GM23248 (cell line): Measurements from ENCODE around the gene FADS6. TPM values are rescaled to one million over a fixed set of nuclear protein-coding genes. Genes with fewer than 3 reads are reported as not detected.

Experiments
- DNase-seq: peaks from one replicate; pipeline ENCODE4 v3.0.0-alpha.2; 2015
- H2AFZ ChIP-seq: fragments of 200-600 bp; sonication (generic); 2 replicates; pipeline ENCODE4 v1.6.1; 2016; ENCODE audit warnings: antibody characterized with exemption
- H3F3A ChIP-seq: fragments of 200-600 bp; sonication (generic); 2 replicates; pipeline ENCODE4 v1.6.1; 2016; ENCODE audit warnings: mild to moderate bottlenecking, antibody characterized with exemption, mixed run types; ENCODE audit not compliant: insufficient read depth
- H3K27ac ChIP-seq: fragments of 200-600 bp; sonication (generic); 2 replicates; pipeline ENCODE4 v1.5.1; 2016; ENCODE audit warnings: mild to moderate bottlenecking
- H3K27me3 ChIP-seq: fragments of 200-600 bp; sonication (generic); replicated peaks from 2 replicates; pipeline ENCODE4 v1.6.1; 2016; ENCODE audit warnings: mild to moderate bottlenecking; ENCODE audit not compliant: insufficient read depth
- H3K36me3 ChIP-seq: fragments of 200-600 bp; sonication (generic); 2 replicates; pipeline ENCODE4 v1.6.1; 2016; ENCODE audit warnings: low read depth, mild to moderate bottlenecking
- H3K4me1 ChIP-seq: fragments of 200-600 bp; sonication (generic); 2 replicates; pipeline ENCODE4 v1.6.1; 2016; ENCODE audit warnings: mild to moderate bottlenecking; ENCODE audit not compliant: insufficient read depth
- H3K4me2 ChIP-seq: fragments of 200-600 bp; sonication (generic); one replicate; pipeline ENCODE4 v1.6.1; 2016; ENCODE audit warnings: mild to moderate bottlenecking; ENCODE audit not compliant: unreplicated experiment
- H3K4me3 ChIP-seq: fragments of 200-600 bp; sonication (generic); 2 replicates; pipeline ENCODE4 v1.5.1; 2016; ENCODE audit warnings: mild to moderate bottlenecking
- H3K79me2 ChIP-seq: fragments of 200-600 bp; sonication (generic); 2 replicates; pipeline ENCODE4 v1.6.1; 2016; ENCODE audit warnings: mild to moderate bottlenecking; ENCODE audit not compliant: insufficient read depth
- H3K9ac ChIP-seq: fragments of 200-600 bp; sonication (generic); 2 replicates; pipeline ENCODE4 v1.6.1; 2016; ENCODE audit warnings: mild to moderate bottlenecking
- H3K9me2 ChIP-seq: fragments of 200-600 bp; sonication (generic); 2 replicates; pipeline ENCODE4 v1.6.1; 2016; ENCODE audit warnings: mixed run types, mild to moderate bottlenecking, moderate library complexity; ENCODE audit not compliant: insufficient read depth
- H3K9me3 ChIP-seq: fragments of 200-600 bp; sonication (generic); one replicate; pipeline ENCODE4 v1.6.1; 2017; ENCODE audit warnings: low read depth
- H4K20me1 ChIP-seq: fragments of 200-600 bp; sonication (generic); 2 replicates; pipeline ENCODE4 v1.6.0; 2016; ENCODE audit not compliant: insufficient read depth
- EZH2 ChIP-seq: fragments of 200-600 bp; sonication (generic); IDR thresholded peaks from 2 replicates; pipeline ENCODE4 v1.6.1; 2018; ENCODE audit warnings: antibody characterized with exemption, mild to moderate bottlenecking; ENCODE audit not compliant: insufficient read depth, poor library complexity, severe bottlenecking
- EZH2phosphoT487 ChIP-seq: fragments of 200-600 bp; sonication (generic); IDR thresholded peaks from 2 replicates; pipeline ENCODE4 v1.6.1; 2018; ENCODE audit warnings: antibody characterized with exemption, moderate library complexity, mild to moderate bottlenecking, low read depth; ENCODE audit not compliant: insufficient read depth
- WGBS, 2 experiments: methylation state at CpG; one replicate each; pipeline ENCODE4 v1.1.6; 2015 to 2017; ENCODE audit warnings: low lambda C conversion rate in 2 of 2, low coverage in 1 of 2; ENCODE audit errors: missing lambda C conversion rate in 2 of 2; 5-methylcytosine and 5-hydroxymethylcytosine counted together
- in situ Hi-C: fragments of 300-500 bp; cut with MboI; formaldehyde crosslinking; loops from 2 replicates; pipeline ENCODE4 v1.15.0; 2020
- polyA plus RNA-seq: library from polyadenylated mRNA; unstranded; fragments of >200 nt; fragmentation: Nextera tagmentation; extraction: Ambion mirVana; gene quantifications from 2 replicates; pipeline ENCODE4 v1.2.1, GENCODE V29; 2016
- total RNA-seq: library from RNA; depleted of rRNA; stranded (reverse); fragments of >200 nt; shearing (Covaris generic); gene quantifications from 2 replicates; pipeline ENCODE4 v1.2.3, GENCODE V29; 2014

Gene FADS6
- total and polyA plus RNA-seq, 2 experiments from 2014 or later = not detected

DNA sequence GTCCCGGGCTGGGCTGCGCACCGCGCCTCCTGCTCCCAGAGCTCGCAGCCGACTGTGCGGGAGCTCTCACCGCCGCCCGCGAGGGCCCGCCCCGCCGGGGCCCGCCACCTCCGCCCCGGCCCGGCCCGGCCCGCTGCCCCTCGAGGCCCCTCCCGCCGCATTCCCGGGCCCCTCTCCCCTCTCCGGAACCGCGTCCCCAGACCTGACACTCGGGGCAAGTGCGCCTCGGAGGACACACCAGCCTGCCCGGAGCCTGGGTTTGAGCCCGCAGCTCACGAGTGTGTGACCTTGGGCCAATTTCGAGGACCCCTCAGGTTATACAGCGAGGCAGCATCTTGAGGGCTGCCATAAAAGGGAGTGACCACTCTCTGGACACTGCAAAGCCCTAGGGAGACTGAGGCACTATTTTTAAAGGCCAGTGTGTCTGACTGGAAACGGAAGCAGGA is 31.7 kb downstream of the FADS6 start:
- in situ Hi-C loops = loop anchor here (10.0 kb wide), 1 partner anchor 117 kb away; the partner anchor contains the start of gene NHERF1
- Histone ChIP-seq H3K79me2 (no peaks in the 10 kb centered on the region), H3K4me2 (peak overlapping the region; percentile 56), H3K9ac (no peak overlapping the region), H3K27ac (no peak overlapping the region), H2AFZ (no peak overlapping the region), H3K9me2 (no peaks in the 10 kb centered on the region), H3F3A (no peaks in the 10 kb centered on the region), H3K27me3 (peaks cover 44% of the 10 kb centered on the region), H3K9me3 (no peaks in the 10 kb centered on the region), H3K4me1 (no peaks in the 10 kb centered on the region), H3K36me3 (no peaks in the 10 kb centered on the region), H3K4me3 (no peak overlapping the region), H4K20me1 (no peaks in the 10 kb centered on the region)
- DNase-seq = peak; percentile 39
- 5 to 7% methylated on average over 13 to 28 of the region's 36 CpGs for WGBS, 2 experiments
- TF ChIP-seq EZH2 (no peak), EZH2phosphoT487 (peak; percentile 66; the same call in 1 of the 2 replicates)

DNA sequence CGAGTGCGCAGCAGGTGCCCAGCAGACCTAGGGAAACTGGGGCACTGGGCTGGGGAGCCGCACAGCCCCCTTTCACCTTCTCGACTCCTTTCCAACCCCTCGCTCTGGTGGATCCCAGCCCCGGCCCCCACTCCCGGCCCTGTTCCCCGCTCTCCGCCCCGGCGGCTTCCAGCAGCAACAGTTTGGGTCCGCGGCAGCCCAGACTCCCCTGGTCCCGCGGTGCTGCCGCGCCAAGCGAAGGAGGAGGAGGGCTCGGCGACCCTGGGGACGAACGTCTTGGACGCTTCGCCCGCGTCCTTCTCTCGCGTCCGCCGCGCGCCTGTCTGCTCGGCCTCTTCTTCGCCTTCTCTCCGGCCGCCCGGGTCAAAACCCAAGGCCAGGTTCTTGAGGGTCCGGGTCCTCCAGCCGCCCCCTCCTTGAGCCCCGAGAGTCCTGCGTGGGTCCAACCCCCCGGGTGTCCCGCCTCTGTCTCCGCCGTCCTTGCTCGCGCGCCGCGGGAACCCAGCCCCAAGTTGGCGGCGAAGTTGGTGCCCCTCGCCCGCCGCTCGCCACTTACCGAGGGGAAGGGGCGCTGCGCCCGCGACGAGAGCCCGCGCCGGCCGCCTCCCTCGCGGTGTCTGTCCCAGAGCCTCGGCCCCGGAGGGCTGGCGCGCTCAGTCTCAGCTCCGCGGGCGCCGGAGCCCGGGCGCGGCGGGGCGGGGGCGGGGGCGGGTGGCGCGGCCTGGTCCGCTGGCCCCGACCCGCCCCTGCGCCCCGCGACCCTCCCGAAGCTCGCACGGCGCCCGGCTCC is 32.4 kb downstream of the FADS6 start:
- WGBS, 2 experiments = 0 to 1% methylated on average over 43 to 73 of the region's 96 CpGs
- Histone ChIP-seq H3K9ac (no peak overlapping the region), H3K36me3 (no peaks in the 10 kb centered on the region), H4K20me1 (no peaks in the 10 kb centered on the region), H3K79me2 (no peaks in the 10 kb centered on the region), H3K27me3 (peaks cover 49% of the 10 kb centered on the region), H3K4me1 (no peaks in the 10 kb centered on the region), H3F3A (no peaks in the 10 kb centered on the region), H3K9me2 (no peaks in the 10 kb centered on the region), H3K9me3 (no peaks in the 10 kb centered on the region), H2AFZ (no peak overlapping the region), H3K4me2 (no peak overlapping the region), H3K27ac (no peak overlapping the region), H3K4me3 (no peak overlapping the region)
- no peak for DNase-seq
- in situ Hi-C loops = loop anchor here (10.0 kb wide), 1 partner anchor 116 kb away; the partner anchor contains the start of gene NHERF1
- TF ChIP-seq EZH2phosphoT487 = 0 out of 2 replicates have a peak, but pooled peaks have one; percentile 0
- TF ChIP-seq EZH2 = no peak

DNA sequence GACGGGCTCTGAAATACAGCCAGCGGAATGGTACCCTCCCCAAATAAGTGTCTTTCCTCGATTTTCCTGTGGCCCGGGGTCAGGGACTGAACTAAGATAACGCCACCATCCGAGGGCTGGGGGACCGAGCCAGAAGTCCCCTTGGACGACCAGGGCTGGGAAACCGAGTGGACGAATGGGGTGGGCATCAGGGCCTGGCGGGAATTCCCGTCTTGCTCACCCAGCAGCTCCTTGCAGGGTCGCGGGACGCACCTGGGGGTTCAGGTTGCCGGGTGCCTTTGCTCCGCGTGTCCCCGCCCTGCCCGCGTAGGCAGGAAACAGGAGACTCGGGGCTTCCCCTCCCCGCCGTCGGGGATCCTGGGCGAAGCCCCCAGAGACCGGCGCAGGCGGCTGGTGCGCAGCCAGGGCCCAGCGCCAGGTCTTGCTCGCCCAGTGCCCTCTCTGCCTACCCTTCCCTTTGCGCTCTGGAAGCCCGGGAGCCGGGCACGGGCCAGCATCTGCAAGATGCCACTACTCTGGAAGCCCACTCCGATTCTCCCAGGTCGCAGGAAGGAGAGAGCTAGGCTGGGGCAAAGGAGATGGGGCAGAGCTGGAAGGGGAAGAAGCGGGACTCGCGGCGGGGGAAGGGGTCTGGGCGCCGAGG is 33.1 kb downstream of the FADS6 start:
- no peaks in the 10 kb centered on the region for H4K20me1 ChIP-seq
- no peak overlapping the region for H2AFZ ChIP-seq
- H3K36me3 ChIP-seq = no peaks in the 10 kb centered on the region
- H3K4me2 ChIP-seq = no peak overlapping the region
- H3K4me3 ChIP-seq = no peak overlapping the region
- WGBS, 2 experiments = 2% methylated on average over 40 to 41 of the region's 44 CpGs
- TF ChIP-seq EZH2 (peak; percentile 98), EZH2phosphoT487 (0 out of 2 replicates have a peak, but pooled peaks have one; percentile 84)
- H3K27ac ChIP-seq = no peak overlapping the region
- no peaks in the 10 kb centered on the region for H3K79me2 ChIP-seq
- no peaks in the 10 kb centered on the region for H3F3A ChIP-seq
- peaks cover 56% of the 10 kb centered on the region for H3K27me3 ChIP-seq
- H3K4me1 ChIP-seq = no peaks in the 10 kb centered on the region
- H3K9ac ChIP-seq = no peak overlapping the region
- H3K9me3 ChIP-seq = no peaks in the 10 kb centered on the region
- H3K9me2 ChIP-seq = no peaks in the 10 kb centered on the region
- no peak for DNase-seq
- in situ Hi-C loops = loop anchor here (10.0 kb wide), 1 partner anchor 116 kb away; the partner anchor contains the start of gene NHERF1

DNA sequence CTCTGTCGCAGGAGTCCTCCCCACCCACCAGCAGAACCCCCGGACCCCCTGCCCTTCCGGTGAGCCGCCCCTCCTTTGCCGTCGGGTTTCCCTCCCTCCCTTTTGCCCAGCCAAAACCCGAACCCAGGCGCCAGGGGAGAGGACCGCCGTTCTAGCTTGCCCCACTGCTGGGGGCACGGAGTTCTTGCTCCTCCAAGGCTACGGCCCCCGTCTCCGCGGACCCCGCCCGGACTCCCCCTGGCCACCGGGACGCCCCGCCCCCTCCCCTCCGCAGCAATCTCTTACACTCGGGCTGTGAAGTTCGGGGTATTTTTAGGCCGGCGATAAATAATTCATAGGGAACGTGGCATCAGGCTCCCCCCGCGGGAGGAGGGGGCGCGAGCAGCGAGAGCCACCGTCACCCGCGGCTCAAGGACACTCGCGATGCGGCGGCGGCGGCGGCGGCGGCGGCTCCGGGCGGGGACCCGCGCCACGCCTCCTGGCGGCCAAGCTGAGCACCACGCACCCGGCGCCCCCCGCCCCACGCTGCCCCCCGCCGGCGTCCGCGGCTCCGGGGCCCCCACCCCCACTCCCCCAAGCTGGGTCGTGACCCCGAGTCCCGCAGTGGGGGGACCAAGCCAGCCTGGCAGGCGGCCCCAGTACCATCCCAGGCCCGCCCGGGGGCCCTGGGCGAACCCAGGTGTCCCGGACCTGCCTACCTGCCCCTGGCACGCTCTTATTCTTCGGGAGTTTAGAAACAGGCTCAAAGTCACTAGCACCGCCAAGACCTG is 33.8 kb downstream of the FADS6 start, which contains the start of gene GRIN2C:
TSS of gene GRIN2C (minus strand) at position 427 of the 770 bp plus-strand sequence. CDS start 4,793 bp downstream, outside the sequence.
- in situ Hi-C loops = loop anchor here (10.0 kb wide), 1 partner anchor 115 kb away; the partner anchor contains the start of gene NHERF1
- TF ChIP-seq EZH2phosphoT487 (no peak), EZH2 (no peak)
- Histone ChIP-seq H3K27ac (no peak within 1 kb of the TSS), H3K36me3 (no peaks in the 10 kb centered on the region), H3K79me2 (no peaks in the 10 kb centered on the region), H3K27me3 (peaks cover 62% of the 10 kb centered on the region), H3K4me1 (no peaks in the 10 kb centered on the region), H3K4me3 (no peak within 1 kb of the TSS), H3K9me2 (no peaks in the 10 kb centered on the region), H3K9me3 (no peaks in the 10 kb centered on the region), H3K9ac (no peak within 1 kb of the TSS), H3K4me2 (no peak within 1 kb of the TSS), H2AFZ (no peak within 1 kb of the TSS), H4K20me1 (no peaks in the 10 kb centered on the region), H3F3A (no peaks in the 10 kb centered on the region)
- DNase-seq = no peak
- WGBS, 2 experiments = 3% methylated on average over 31 to 59 of the region's 72 CpGs
